ENCODE measurements around the gene CDK6.
A peak's percentile ranks its signal among the peaks of the same experiment; 100 is the strongest.

The CDK6 gene

DNA sequence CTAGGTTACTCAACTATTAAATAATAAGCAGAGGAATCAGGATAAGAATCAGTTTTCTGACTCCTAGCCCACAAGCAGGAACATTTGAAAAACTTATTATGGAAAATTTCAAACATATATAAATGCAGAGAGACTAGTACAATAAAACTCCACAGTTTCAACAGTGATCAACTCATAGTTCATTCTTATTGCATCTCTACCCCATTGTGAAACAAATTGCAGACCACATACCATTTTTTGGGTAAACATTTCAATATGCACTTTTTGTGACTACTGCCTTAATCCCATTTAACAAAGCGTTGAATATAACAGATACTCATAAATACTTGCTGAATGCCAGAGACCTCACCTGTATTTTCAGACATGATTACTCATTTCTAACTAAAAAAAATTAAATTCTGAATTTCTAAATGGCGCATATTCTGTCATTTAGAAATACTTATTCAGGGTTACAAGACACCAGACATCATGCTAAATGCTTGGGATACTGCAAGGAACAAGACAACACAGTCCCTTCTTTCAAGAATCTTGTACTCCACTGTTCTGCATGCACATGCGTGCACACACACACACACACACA lies 11.4 kb downstream of the CDK6 start:
- no peak for DNase-seq

DNA sequence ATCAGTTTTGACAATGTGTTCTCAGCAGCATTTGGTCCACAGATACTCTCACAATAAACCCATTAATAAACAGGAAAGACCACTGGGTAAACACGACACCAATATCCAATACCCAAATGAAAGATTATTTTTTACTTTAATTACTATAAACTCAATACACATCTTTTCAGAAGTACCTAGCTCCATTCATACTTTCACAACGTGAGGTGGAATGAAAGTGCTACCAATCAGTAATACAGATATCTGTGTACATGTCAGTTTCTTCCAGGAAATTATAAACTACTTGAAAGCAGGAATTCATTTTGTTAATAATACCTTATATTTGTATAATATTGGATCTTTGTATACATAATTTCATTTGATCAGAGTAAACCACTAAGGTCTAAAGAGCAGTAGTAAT lies 11.9 kb downstream of the CDK6 start:
- DNase-seq = no peak

GRCh38 chr7:92823042-92823441 lies 13.3 kb downstream of the CDK6 start:
- no peak for DNase-seq

DNA sequence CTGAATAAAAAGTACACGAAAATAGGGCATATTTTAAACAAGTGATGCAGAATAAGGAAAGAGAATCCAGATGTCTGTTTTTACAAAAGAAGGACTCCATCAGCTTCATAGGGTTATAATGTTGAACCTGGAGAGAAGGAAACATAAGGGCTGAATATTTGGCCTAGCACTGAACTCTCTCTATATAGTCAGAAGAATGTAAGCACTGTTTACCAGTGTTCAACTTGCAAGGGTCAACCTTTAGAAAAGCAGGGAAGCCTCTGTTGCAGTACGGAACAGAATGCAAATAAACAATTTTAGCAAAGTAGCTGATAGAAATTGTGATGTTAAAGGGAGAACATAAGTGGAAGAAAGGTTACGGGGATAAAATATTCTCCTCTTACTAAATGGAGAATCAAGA lies 16.2 kb downstream of the CDK6 start:
- DNase-seq = no peak

DNA sequence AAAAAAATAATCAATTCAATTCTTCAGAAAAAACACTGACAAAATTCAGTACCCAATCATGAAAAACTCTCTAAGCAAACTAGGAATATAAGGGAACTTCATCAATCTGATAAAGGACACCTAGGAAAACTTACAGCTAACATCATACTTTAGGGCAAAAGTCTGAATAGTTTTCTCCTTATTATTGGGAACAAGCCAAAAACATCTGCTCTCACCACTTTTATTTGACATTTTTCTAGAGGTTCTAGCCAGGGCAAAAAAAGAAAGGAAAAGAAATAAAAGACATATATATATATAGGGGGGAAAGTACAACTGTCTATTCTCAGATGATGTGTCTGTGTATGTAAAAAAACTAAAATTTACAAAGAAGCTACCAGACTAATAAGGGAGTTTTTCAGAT lies 19.0 kb downstream of the CDK6 start:
- DNase-seq = no peak

GRCh38 chr7:92815412-92815811 lies 21.0 kb downstream of the CDK6 start:
- no peak for DNase-seq

- peak in 2 of 3 experiments; percentile 6 to 29 for DNase-seq
Observed at GRCh38 chr7:92813390-92814024, 22.9 kb downstream of the CDK6 start.

- DNase-seq = no peak
Observed at GRCh38 chr7:92811158-92811557, 25.2 kb downstream of the CDK6 start.

DNA sequence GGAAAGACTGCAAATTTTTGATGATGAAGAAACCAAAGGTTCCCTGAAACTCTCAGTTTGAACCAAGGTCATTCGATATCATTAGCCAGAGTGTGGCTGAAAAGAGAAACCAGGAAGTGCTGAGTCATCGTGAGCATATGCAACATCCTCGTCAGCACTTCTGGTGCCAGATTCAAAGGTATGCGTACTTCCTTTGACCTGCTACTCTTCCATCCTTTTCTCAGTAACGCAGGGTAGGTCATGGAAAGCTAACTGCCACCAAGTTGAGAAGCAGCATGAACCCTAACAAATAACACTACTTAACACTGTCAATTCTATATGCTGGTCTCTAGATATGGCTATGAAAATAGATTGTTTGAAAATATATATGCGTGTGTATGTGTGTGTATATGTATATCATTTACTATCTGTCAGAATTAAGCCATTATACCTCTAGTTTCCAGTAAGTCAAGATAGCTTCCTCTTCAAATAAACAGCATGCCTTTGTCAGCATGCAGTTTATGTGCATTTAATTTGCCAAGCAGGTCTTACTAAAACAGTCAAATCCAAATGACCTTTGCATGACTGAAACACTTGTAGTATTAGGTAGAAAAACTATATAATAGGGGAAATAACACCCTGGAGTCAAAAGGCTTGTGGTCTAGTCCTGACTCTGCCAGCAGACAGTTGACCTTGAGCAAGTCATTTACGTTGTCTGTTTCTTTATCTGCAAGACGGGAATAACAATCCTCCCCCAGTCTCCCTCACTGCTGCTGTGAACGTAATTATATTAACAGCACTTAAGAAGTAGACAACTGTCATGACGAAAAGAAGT lies 26.4 kb downstream of the CDK6 start:
- peak in 2 of 3 experiments; percentile 7 to 47 for DNase-seq

GRCh38 chr7:92809397-92809759 lies 27.0 kb downstream of the CDK6 start:
- DNase-seq = no peak

- no peak for DNase-seq
Observed at GRCh38 chr7:92808635-92809034, 27.7 kb downstream of the CDK6 start.

DNA sequence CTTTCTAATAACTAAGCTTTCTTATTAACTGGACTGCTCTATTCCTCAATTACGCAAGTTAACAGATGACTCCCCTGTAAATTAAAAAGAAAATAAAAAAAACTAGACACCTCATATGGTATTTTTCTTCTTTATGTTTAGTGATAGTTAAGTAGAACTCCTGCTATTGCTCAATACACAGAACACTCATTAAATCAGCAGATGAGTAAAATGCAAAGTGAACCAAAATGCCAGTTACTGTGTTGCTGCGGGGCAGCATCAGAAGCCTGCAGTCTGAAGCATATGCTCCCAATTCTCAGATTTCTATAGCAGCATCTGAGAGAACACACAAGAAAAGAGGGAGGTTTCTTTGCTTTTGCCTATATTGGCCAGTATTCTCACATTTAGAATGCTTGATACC lies 28.4 kb downstream of the CDK6 start:
- DNase-seq = no peak

DNA sequence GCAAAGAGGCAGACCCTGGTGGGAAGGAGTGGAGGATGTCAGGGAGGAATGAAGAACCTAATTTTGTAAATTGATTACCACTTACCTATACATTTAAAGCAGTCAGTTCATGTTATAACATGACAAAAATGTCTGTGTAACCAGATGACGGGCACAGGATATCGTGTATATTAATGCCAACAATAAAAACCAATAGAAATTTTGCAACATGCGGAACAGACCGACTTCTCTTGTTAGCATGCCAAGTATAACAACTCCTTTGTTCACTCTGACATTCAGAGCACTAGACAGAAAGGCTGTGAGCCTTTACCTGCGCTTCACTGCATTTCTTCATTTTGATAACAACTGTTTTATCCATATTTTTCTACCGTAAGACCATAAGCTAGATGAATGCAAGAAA lies 29.9 kb downstream of the CDK6 start:
- no peak for DNase-seq

- peak in 1 of 3 experiments; percentile 37 for DNase-seq
Observed at GRCh38 chr7:92802406-92802805, 34.0 kb downstream of the CDK6 start.

DNA sequence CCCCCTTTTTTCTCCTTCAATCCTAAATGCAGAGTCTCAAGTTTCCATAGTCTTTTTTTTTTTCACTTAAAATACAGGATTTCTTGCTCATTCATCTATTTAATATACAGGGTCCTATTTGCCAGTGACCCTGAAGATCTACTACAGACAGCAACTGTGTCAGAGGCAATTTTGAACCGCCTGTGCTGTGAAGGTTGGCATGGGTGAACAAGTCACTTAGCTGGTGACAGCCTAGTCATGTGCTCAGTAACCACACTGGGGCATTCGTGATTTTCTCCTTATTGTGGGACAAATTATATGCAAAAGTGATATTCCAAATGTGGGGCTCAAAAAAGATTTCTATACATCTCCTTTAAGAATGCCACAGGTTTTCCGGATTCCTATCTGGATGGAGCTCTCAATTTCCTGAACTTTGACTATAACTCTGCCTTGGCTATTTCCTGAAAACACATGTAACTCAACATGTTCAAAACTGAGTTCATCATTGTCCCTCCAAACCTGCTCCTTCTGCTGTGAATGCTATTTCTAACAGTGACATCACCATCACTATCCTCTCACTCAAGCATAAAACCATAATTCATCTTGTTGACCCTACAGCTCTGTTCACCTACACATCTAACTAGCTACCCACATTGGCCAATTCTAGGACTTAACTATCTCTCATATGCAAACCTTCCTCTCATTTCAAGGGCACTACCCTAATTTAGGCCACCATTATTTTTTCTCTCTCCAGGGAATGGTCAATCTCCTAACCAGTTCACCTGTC lies 36.7 kb downstream of the CDK6 start:
- DNase-seq = no peak

GRCh38 chr7:92798517-92799249 lies 37.7 kb downstream of the CDK6 start:
- DNase-seq = no peak

DNA sequence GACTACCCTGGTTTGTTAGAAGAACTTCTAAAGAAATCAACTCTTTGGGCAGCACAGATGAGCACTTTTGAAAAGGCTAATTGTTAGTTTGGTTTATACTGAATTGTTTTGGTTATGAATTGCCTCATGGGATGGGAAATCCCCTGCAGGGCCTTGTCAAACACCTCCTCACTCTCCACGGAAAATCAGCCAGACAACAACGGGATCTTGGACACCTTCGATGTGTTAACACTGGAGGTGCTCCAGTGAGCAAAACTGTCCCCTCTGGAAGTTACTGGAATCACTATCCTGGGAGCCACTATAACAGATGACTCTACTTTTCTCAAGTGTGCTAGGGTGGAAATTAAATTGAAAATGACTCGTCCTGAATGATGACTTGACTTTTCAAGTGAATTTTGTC lies 38.7 kb downstream of the CDK6 start:
- no peak for DNase-seq

- DNase-seq = no peak
Observed at GRCh38 chr7:92797284-92797683, 39.1 kb downstream of the CDK6 start.

GRCh38 chr7:92794831-92795230 lies 41.5 kb downstream of the CDK6 start:
- DNase-seq = no peak

GRCh38 chr7:92794391-92794790 lies 42.0 kb downstream of the CDK6 start:
- no peak for DNase-seq

DNA sequence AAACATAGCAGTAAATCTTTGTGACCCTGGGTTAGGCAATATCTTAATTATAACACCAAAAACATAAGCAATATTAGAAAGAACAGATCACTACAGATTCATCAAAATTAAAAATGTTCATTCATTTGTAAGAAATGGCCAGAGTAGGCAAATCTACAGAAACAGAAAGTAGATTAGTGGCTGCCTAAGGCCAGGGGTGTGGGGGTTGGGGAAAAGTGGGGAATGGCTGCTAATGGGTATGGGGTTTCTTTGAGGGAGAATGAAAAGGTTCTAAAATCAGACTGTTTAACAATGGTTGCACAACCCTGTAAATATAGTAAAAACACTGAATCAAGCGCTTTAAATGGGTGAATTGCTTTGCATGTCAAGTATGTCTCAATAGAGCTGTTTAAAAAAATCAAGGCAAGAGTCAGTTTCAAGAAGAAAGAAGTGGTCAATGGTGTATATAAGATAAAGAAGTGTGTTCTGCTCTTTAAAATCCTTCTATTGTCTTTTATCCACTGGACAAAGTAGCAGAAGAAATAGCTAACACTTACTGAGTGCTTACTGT lies 42.6 kb downstream of the CDK6 start:
- no peak for DNase-seq

GRCh38 chr7:92790992-92791391 lies 45.4 kb downstream of the CDK6 start:
- DNase-seq = no peak
